Measurements from ENCODE around the gene IGF2BP1.
"Not testable (repeated sequence)": the region's sequence is repeated elsewhere in the genome, so short reads cannot be mapped to it uniquely, and the experiment has no call there.

IGF2BP1 gene

GRCh38 chr17:49063652-49064051, 66.5 kb downstream of the IGF2BP1 start:
- peak; percentile 38 for DNase-seq

GRCh38 chr17:49067163-49067562, 70.0 kb downstream of the IGF2BP1 start:
- no peak for DNase-seq

GRCh38 chr17:49069585-49070273, 72.5 kb downstream of the IGF2BP1 start:
- no peak for DNase-seq

- DNase-seq: no peak
These were observed 73.9 kb downstream of the IGF2BP1 start for GRCh38 chr17:49071106-49071505.

GRCh38 chr17:49074851-49075540, 77.8 kb downstream of the IGF2BP1 start:
- no peak for DNase-seq

- DNase-seq: no peak
These were observed 79.6 kb downstream of the IGF2BP1 start for GRCh38 chr17:49076573-49077384.

GRCh38 chr17:49078248-49078647, 81.1 kb downstream of the IGF2BP1 start:
- DNase-seq: no peak

- no peak for DNase-seq
These were observed 82.9 kb downstream of the IGF2BP1 start for GRCh38 chr17:49079840-49080663.

GRCh38 chr17:49082231-49082630, 85.0 kb downstream of the IGF2BP1 start:
- DNase-seq: no peak

GRCh38 chr17:49085046-49085445, 87.9 kb downstream of the IGF2BP1 start:
- not testable (repeated sequence) for DNase-seq

- no peak for DNase-seq
These were observed 88.6 kb downstream of the IGF2BP1 start for GRCh38 chr17:49085565-49086315.

- DNase-seq: no peak
These were observed 89.1 kb downstream of the IGF2BP1 start for GRCh38 chr17:49086316-49086605.

GRCh38 chr17:49086649-49087048, 89.5 kb downstream of the IGF2BP1 start:
- no peak for DNase-seq

- DNase-seq: no peak
These were observed 91.9 kb downstream of the IGF2BP1 start for GRCh38 chr17:49089094-49089493.

GRCh38 chr17:49090878-49091594, 93.9 kb downstream of the IGF2BP1 start:
- no peak for DNase-seq

- no peak for DNase-seq
These were observed 95.9 kb downstream of the IGF2BP1 start for GRCh38 chr17:49093131-49093530.

- no peak for DNase-seq
These were observed 103.4 kb downstream of the IGF2BP1 start for GRCh38 chr17:49100601-49101000.

GRCh38 chr17:49101054-49101534, 103.9 kb downstream of the IGF2BP1 start:
- DNase-seq: no peak

GRCh38 chr17:49103360-49103759, 106.2 kb downstream of the IGF2BP1 start:
- not testable (repeated sequence) for DNase-seq

- no peak for DNase-seq
These were observed 107.4 kb downstream of the IGF2BP1 start for GRCh38 chr17:49104511-49105074.
